ENCODE data around the gene CDK14.
"Not testable (repeated sequence)": the region's sequence is repeated elsewhere in the genome, so short reads cannot be mapped to it uniquely, and the experiment has no call there.

The CDK14 gene

DNA sequence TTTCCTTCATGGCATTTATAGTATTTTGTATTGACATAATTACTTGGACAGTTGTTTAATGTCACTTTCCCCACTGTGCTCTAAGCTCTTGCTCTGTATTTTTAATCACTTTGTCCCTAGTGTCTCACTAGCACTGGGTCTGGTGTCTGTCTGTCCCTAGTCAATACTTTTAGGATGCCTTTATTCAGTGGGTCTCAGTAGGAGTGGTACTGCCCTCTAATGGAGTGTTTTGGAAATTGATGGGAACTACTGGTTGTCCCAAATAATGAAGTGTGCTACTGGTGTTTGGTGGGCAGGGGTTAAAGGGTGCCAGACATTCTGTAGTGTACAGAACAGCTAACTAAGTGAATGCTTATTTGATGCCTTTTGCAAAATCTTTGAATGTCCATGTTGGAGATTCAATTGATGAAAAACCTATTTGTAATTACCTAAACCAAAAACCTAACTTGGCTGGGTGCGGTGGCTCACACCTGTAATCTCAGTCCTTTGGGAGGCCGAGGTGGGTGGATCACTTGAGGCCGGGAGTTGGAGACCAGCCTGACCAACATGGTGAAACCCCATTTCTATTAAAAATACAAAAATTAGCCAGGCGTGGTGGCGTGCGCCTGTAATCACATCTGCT is 33.3 kb downstream of the CDK14 start:
- TF ChIP-seq, protein P1, sequence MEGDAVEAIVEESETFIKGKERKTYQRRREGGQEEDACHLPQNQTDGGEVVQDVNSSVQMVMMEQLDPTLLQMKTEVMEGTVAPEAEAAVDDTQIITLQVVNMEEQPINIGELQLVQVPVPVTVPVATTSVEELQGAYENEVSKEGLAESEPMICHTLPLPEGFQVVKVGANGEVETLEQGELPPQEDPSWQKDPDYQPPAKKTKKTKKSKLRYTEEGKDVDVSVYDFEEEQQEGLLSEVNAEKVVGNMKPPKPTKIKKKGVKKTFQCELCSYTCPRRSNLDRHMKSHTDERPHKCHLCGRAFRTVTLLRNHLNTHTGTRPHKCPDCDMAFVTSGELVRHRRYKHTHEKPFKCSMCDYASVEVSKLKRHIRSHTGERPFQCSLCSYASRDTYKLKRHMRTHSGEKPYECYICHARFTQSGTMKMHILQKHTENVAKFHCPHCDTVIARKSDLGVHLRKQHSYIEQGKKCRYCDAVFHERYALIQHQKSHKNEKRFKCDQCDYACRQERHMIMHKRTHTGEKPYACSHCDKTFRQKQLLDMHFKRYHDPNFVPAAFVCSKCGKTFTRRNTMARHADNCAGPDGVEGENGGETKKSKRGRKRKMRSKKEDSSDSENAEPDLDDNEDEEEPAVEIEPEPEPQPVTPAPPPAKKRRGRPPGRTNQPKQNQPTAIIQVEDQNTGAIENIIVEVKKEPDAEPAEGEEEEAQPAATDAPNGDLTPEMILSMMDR (conservative IDR thresholded peaks at IDR 0.05): peak; percentile 89
- peak overlapping the region; percentile 37; the same call in 1 of the 2 replicates for H3K27ac ChIP-seq

DNA sequence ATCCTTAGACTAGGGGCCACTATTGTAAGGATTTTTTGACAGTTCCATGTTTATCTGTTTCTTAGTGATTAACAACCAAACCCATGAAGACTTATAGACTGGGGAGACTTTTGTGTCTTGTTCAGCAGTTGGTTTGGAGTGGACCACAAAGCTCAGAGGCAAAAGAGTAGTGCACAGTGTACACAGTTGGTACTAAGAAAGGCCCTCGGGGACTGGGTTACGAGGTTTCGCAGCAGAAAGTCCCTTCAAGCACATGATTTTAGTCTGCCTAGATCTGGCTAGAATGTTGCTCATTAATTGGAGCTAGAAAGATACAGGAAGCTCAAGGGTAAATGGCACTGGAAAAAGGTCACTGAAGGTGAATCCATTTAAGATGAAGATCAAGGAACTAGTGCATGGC is 35.4 kb downstream of the CDK14 start:
- TF ChIP-seq, protein P1 (conservative IDR thresholded peaks at IDR 0.05): no peak
- H3K27ac ChIP-seq: no peak overlapping the region

DNA sequence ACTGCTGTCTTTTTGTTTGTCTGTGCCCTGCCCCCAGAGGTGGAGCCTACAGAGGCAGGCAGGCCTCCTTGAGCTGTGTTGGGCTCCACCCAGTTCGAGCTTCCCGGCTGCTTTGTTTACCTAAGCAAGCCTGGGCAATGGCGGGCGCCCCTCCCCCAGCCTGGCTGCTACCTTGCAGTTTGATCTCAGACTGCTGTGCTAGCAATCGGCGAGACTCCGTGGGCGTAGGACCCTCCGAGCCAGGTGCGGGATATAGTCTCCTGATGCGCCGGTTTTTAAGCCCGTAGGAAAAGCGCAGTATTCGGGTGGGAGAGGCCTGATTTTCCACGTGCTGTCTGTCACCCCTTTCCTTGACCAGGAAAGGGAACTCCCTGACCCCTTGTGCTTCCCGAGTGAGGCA is 43.6 kb downstream of the CDK14 start:
- not testable (repeated sequence) for H3K27ac ChIP-seq

DNA sequence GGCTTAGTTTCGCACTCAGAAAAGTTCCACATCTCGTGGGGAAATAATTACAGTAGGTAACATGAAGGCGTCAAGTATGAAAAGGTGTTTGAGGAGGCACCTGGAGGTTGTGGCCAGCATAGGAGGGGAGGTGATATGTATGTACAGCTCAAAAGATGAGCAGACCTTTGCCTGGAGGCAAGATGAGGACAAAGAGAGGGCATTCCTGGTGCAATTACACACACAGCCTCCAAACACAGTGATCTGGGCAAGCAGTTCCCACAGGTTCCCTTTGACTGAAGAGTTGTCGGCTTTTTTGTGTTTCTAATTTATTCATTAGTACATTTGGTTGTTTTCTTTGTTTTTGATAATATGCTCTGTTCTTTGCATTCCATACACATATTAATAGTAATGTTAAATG is 46.9 kb downstream of the CDK14 start:
- TF ChIP-seq, protein P1 (conservative IDR thresholded peaks at IDR 0.05): no peak

DNA sequence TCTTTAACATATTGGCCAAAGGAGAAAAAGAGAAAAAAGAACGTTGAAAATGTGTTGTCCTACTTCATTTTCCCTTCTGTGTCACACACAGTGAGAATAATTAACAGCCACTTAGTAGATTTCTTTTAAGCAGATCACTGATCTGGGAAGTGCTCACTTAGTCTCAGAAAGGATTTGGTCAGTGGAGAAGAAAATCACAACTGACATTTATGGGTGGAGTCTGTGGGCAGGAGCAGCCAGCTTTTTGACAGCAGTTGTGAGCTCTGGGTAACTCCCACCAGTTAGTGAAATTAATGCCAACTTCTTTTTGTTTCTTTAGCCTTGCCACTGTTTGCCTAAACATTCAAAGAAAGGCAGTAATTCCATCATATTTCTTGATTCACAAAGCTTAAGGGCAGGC is 49.7 kb downstream of the CDK14 start:
- no peak overlapping the region for H3K27ac ChIP-seq
- TF ChIP-seq, protein P1 (conservative IDR thresholded peaks at IDR 0.05): no peak

More for the DNA sequence above, 46.9 kb downstream of the CDK14 start:
- no peak overlapping the region for H3K27ac ChIP-seq

DNA sequence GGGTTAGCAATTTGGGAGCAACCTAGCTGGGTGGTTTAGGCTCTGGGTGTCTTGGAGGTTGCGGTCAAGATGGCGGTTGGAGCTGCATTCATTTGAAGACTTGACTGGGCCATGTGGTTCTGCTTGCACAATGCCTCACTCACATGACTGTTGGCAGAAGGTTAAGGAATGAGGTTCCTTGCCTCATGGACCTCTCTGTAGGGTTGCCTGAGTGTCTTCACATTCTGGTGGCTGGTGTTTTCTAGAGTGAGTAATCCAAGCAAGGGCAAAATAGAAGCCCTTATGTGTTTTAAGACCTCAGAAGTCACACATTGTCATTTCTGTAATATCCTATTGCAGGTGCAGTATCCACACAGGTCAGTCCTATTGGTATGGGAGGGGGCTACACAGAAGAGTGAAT is 52.0 kb downstream of the CDK14 start:
- TF ChIP-seq, protein P1 (conservative IDR thresholded peaks at IDR 0.05): no peak

DNA sequence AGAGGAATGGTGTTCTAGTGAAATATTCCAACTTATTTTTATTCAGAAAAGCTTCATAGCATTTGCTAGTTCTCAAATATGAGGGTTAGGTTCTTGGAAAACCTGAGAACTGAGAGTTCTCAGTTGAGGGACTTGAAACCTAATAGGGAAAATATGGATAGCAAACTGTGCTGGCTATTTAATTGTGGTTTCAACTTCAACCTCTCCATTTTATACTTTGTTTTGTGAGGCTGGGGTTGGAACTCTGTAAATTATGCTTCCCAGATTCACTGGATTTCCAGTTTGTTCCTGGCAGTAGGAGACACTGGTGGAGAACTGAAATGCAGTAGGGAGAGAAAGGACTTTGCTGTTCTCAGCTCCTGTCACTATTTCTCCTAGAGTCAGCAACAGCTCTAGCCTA is 52.7 kb downstream of the CDK14 start:
- TF ChIP-seq, protein P1 (conservative IDR thresholded peaks at IDR 0.05): no peak

More for the DNA sequence above, 52.0 kb downstream of the CDK14 start:
- no peak overlapping the region for H3K27ac ChIP-seq

DNA sequence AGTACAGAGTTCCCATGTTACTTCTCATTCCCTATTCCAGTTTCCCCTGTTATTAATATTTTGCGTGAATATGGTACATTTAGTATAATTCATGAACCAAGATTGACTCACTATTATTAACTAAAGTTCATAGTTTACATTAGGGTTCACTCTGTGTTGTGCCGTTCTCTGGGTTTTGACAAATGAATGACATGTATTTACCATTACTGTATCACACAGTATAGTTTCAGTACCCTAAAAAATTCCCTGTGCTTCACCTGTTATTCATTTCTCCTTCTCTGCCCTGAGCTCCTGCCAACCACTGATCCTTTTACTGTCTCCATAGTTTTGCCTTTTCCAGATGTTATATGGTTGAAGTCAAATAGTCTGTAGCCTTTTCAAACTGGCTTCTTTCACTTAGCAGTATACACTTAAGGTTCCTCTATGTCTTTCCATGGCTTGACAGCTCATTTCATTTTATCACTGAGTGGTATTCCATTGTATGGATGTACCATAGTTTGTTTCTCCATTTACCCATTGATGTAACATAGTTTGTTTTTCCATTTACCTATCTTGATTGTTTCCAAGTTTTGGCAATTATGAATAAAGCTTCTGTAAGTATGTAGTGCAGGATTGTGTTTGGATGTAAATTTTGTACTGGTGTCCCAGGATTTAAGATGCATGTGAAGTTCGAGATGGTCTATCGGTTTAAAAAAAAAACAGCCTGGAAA is 58.8 kb downstream of the CDK14 start:
- H3K27ac ChIP-seq: no peak overlapping the region
- TF ChIP-seq, protein P1 (conservative IDR thresholded peaks at IDR 0.05): no peak

More for the DNA sequence above, 52.7 kb downstream of the CDK14 start:
- H3K27ac ChIP-seq: no peak overlapping the region
